Measurements from ENCODE around the gene MKNK2.

Gene MKNK2

GRCh38 chr19:2070436-2070827, 19.4 kb upstream of the MKNK2 start:
- in situ Hi-C loops (cut with HindIII; ENCODE audit: low sequenced_read_pairs) = no loop called here
- no peak for TF ChIP-seq CTCF (IDR thresholded peaks at IDR 0.05; ENCODE audit: low read depth, low read length, missing control alignments)
- no peak for DNase-seq (ENCODE audit: low read depth)

DNA sequence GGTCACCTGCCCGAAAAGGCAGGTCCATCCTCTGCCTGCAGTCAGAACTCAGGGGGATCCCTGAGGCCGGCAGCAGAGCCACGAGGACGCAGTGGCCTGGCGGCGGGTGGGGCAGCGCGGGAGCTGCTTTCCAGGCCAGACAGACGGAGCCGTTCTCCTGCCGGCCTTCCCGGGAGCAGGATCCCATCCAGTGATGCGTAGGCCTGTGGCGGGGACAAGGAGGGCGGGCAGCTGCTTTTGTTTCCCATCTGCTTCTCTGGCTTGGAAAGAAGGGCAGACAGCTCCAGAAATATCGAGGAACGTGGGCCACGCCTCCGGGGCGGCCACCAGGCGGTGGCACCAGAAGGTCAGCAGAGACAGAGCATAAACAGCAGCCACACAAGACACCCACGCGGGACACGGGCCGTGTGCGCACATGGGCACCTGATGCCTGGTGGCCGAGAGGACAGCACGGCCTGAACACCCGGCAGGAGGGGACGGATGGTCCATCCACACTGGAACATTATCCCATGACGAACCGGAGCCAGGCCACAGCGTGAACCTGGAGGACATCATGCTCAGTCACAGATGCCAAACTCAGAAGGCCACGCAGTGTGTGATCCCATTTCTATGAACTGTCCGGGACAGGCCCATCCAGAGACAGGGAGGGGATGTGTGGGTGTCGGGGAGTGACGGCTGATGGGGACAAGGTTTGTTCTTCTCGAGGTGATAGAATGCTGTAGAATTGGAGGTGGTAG, 13.9 kb upstream of the MKNK2 start:
- in situ Hi-C loops (cut with HindIII; ENCODE audit: low sequenced_read_pairs) = no loop called here
- no peak for TF ChIP-seq CTCF (IDR thresholded peaks at IDR 0.05; ENCODE audit: low read depth, low read length, missing control alignments)
- no peak for DNase-seq (ENCODE audit: low read depth)
- no peak overlapping the region for H3K4me3 ChIP-seq (ENCODE audit: low read depth, low read length)

More at GRCh38 chr19:2070436-2070827, 19.4 kb upstream of the MKNK2 start:
- no peak overlapping the region for H3K4me3 ChIP-seq (ENCODE audit: low read depth, low read length)

DNA sequence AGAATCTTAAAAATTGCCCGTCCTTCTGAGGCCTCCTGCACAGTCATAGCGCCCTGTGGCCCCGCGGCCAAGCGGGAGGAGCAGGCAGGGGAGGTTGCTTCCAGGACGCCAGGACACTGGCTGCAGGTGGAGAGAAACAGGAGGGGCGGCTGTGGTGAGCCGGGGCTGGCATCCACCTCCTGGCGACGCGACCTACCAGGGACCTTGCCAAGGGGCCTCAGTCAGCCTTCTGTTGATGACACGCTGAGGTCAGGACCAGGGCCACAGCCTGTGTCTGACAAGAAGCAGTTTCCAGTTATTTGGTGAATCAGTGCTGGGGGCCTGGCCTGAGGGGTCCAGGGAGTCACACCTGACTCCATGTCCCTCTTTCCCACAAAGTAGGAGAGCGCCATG, 13.3 kb upstream of the MKNK2 start:
- in situ Hi-C loops (cut with HindIII; ENCODE audit: low sequenced_read_pairs) = no loop called here
- H3K4me3 ChIP-seq (ENCODE audit: low read depth, low read length) = no peak overlapping the region
- no peak for DNase-seq (ENCODE audit: low read depth)
- TF ChIP-seq CTCF (IDR thresholded peaks at IDR 0.05; ENCODE audit: low read depth, low read length, missing control alignments) = no peak

- DNase-seq (ENCODE audit: low read depth) = no peak
- H3K4me3 ChIP-seq (ENCODE audit: low read depth, low read length) = no peak overlapping the region
- no peak for TF ChIP-seq CTCF (IDR thresholded peaks at IDR 0.05; ENCODE audit: low read depth, low read length, missing control alignments)
- in situ Hi-C loops (cut with HindIII; ENCODE audit: low sequenced_read_pairs) = no loop called here
These were observed 12.8 kb upstream of the MKNK2 start for GRCh38 chr19:2063824-2064223.

DNA sequence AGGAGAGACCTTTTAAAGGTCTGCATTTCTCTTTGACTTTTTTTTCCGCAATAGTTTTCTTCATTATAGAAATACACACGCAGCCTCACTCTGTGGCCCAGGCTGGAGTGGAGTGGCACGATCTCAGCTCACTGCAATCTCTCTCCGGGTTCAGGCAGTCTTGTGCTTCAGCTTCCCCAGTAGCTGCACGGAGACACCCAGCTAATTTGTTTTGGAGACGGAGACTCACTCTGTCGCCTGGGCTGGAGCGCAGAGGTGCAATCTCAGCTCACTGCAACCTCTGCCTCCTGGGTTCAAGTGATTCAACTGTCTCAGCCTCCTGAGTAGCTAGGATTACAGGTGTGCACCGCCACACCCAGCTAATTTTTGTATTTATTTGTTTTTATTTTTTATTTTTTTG, 11.7 kb upstream of the MKNK2 start:
- no peak overlapping the region for H3K4me3 ChIP-seq (ENCODE audit: low read depth, low read length)
- in situ Hi-C loops (cut with HindIII; ENCODE audit: low sequenced_read_pairs) = no loop called here
- TF ChIP-seq CTCF (IDR thresholded peaks at IDR 0.05; ENCODE audit: low read depth, low read length, missing control alignments) = no peak
- DNase-seq (ENCODE audit: low read depth) = no peak

GRCh38 chr19:2062389-2062729, 11.3 kb upstream of the MKNK2 start:
- in situ Hi-C loops (cut with HindIII; ENCODE audit: low sequenced_read_pairs) = no loop called here
- no peak for TF ChIP-seq CTCF (IDR thresholded peaks at IDR 0.05; ENCODE audit: low read depth, low read length, missing control alignments)
- DNase-seq (ENCODE audit: low read depth) = no peak

More at GRCh38 chr19:2062389-2062729, 11.3 kb upstream of the MKNK2 start:
- peak overlapping the region; percentile 46 for H3K4me3 ChIP-seq (ENCODE audit: low read depth, low read length)

All from astrocyte of the cerebellum (primary cell).